Neural progenitor cell (in vitro differentiated cells): ENCODE results near the gene NRAS. TPM values are rescaled to one million over a fixed set of nuclear protein-coding genes. Genes with fewer than 3 reads are reported as not detected.

Experiments
- DNase-seq: peaks from one replicate; pipeline ENCODE4 v3.0.0-alpha.2; 2016; ENCODE audit warnings: low spot score
- H2AFZ ChIP-seq: fragments of 200-600 bp; sonication (generic); replicated peaks from 2 replicates; pipeline ENCODE4 v1.6.1; 2016; ENCODE audit warnings: antibody characterized with exemption
- H3F3A ChIP-seq: fragments of 200-600 bp; sonication (generic); 2 replicates; pipeline ENCODE4 v1.6.1; 2016; ENCODE audit warnings: antibody characterized with exemption, low read depth
- H3K27ac ChIP-seq: fragments of 200-600 bp; sonication (generic); 2 replicates; pipeline ENCODE4 v1.5.1; 2016; ENCODE audit warnings: mild to moderate bottlenecking
- H3K27me3 ChIP-seq: fragments of 200-600 bp; sonication (generic); 2 replicates; pipeline ENCODE4 v1.6.1; 2016; ENCODE audit warnings: mild to moderate bottlenecking, moderate library complexity
- H3K36me3 ChIP-seq: fragments of 200-600 bp; sonication (generic); 2 replicates; pipeline ENCODE4 v1.5.1; 2016
- H3K4me1 ChIP-seq: fragments of 200-600 bp; sonication (generic); 2 replicates; pipeline ENCODE4 v1.6.1; 2016; ENCODE audit warnings: mixed run types
- H3K4me2 ChIP-seq: fragments of 200-600 bp; sonication (generic); 2 replicates; pipeline ENCODE4 v1.6.1; 2016
- H3K4me3 ChIP-seq: fragments of 200-600 bp; sonication (generic); 2 replicates; pipeline ENCODE4 v1.5.1; 2016
- H3K79me2 ChIP-seq: fragments of 200-600 bp; sonication (generic); 2 replicates; pipeline ENCODE4 v1.6.1; 2016; ENCODE audit warnings: low read depth
- H3K9ac ChIP-seq: fragments of 200-600 bp; sonication (generic); 2 replicates; pipeline ENCODE4 v1.6.1; 2016
- H3K9me3 ChIP-seq: fragments of 200-600 bp; sonication (generic); 2 replicates; pipeline ENCODE4 v1.5.1; 2016; ENCODE audit warnings: low read depth
- H4K20me1 ChIP-seq: fragments of 200-600 bp; sonication (generic); 2 replicates; pipeline ENCODE4 v1.6.1; 2016; ENCODE audit warnings: low read depth
- H3K27ac Mint-ChIP-seq: 3 replicates; pipeline ENCODE4 v1.8.0; 2021; ENCODE audit warnings: mixed read lengths
- H3K27me3 Mint-ChIP-seq: 2 replicates; pipeline ENCODE4 v1.8.0; 2022; ENCODE audit warnings: low read depth, mild to moderate bottlenecking, inconsistent platforms, moderate library complexity, mixed read lengths; ENCODE audit not compliant: insufficient read depth
- H3K36me3 Mint-ChIP-seq: 3 replicates; pipeline ENCODE4 v1.8.0; 2021; ENCODE audit warnings: mixed read lengths
- H3K4me1 Mint-ChIP-seq: 3 replicates; pipeline ENCODE4 v1.8.0; 2021; ENCODE audit warnings: mixed read lengths
- H3K4me3 Mint-ChIP-seq: 3 replicates; pipeline ENCODE4 v1.8.0; 2021; ENCODE audit warnings: mild to moderate bottlenecking, moderate library complexity, mixed read lengths
- H3K9me3 Mint-ChIP-seq: 3 replicates; pipeline ENCODE4 v1.8.0; 2020; ENCODE audit warnings: mixed read lengths
- EZH2 ChIP-seq: fragments of 200-600 bp; sonication (generic); IDR thresholded peaks from 2 replicates; pipeline ENCODE4 v1.6.1; 2017; ENCODE audit warnings: antibody characterized with exemption, mild to moderate bottlenecking, moderate library complexity
- EZH2phosphoT487 ChIP-seq: fragments of 200-600 bp; sonication (generic); IDR thresholded peaks from 2 replicates; pipeline ENCODE4 v1.6.1; 2017; ENCODE audit warnings: antibody characterized with exemption
- total RNA-seq: library from RNA; depleted of rRNA; stranded (reverse); fragments of >200 nt; gene quantifications from 2 replicates; pipeline ENCODE4 v1.2.3, GENCODE V29; 2015; ENCODE audit warnings: low replicate concordance
- TF ChIP-seq, protein P1 (sequence below): fragments of 200-600 bp; sonication (generic); IDR thresholded peaks from 2 replicates; pipeline ENCODE4 v1.5.1; 2017; ENCODE audit warnings: antibody characterized with exemption, mild to moderate bottlenecking

NRAS gene
- total RNA-seq, 1 donor from 2014 or later, result 169 TPM

DNA sequence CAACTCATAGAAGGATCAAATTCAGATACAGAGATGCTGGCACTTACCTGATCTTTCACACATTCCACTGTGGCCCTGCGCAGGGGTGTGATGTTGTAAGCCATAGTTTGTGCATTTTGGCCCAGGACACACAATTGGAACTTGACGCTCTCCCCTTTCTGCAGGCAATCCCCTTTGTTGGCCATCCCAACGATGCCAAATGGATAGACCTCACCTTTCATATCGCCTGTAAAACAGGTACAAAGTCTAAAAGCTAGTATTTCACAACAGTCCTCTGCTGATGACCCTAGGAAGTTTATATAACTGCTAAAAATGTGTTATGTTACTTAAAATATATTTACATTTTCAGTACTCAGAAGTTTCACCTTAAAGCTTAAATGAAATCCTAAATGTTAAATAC is 3.9 kb upstream of the NRAS start:
- peaks cover 33% of the 10 kb centered on the region for H3K36me3 Mint-ChIP-seq
- Histone ChIP-seq H3F3A (peaks cover 56% of the 10 kb centered on the region), H2AFZ (no peak overlapping the region), H3K4me2 (no peak overlapping the region), H3K36me3 (peaks cover 30% of the 10 kb centered on the region), H3K79me2 (peaks cover 14% of the 10 kb centered on the region), H3K9ac (no peak overlapping the region), H3K27ac (no peak overlapping the region), H3K9me3 (no peaks in the 10 kb centered on the region), H3K27me3 (no peaks in the 10 kb centered on the region), H3K4me3 (no peak overlapping the region), H4K20me1 (no peaks in the 10 kb centered on the region), H3K4me1 (peaks cover 11% of the 10 kb centered on the region)
- no peak overlapping the region for H3K4me3 Mint-ChIP-seq
- no peaks in the 10 kb centered on the region for H3K9me3 Mint-ChIP-seq
- no peak for TF ChIP-seq EZH2phosphoT487
- no peak for TF ChIP-seq EZH2
- TF ChIP-seq, protein P1, sequence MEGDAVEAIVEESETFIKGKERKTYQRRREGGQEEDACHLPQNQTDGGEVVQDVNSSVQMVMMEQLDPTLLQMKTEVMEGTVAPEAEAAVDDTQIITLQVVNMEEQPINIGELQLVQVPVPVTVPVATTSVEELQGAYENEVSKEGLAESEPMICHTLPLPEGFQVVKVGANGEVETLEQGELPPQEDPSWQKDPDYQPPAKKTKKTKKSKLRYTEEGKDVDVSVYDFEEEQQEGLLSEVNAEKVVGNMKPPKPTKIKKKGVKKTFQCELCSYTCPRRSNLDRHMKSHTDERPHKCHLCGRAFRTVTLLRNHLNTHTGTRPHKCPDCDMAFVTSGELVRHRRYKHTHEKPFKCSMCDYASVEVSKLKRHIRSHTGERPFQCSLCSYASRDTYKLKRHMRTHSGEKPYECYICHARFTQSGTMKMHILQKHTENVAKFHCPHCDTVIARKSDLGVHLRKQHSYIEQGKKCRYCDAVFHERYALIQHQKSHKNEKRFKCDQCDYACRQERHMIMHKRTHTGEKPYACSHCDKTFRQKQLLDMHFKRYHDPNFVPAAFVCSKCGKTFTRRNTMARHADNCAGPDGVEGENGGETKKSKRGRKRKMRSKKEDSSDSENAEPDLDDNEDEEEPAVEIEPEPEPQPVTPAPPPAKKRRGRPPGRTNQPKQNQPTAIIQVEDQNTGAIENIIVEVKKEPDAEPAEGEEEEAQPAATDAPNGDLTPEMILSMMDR, result no peak
- DNase-seq, result no peak
- peaks cover 2% of the 10 kb centered on the region for H3K27me3 Mint-ChIP-seq
- H3K27ac Mint-ChIP-seq, result no peak overlapping the region
- peaks cover 11% of the 10 kb centered on the region for H3K4me1 Mint-ChIP-seq

- Histone ChIP-seq H3K27ac (no peak overlapping the region), H3K79me2 (peaks cover 25% of the 10 kb centered on the region), H3K4me3 (no peak overlapping the region), H4K20me1 (no peaks in the 10 kb centered on the region), H3K4me1 (peaks cover 15% of the 10 kb centered on the region), H3K9ac (no peak overlapping the region), H3F3A (peaks cover 56% of the 10 kb centered on the region), H3K9me3 (no peaks in the 10 kb centered on the region), H3K27me3 (no peaks in the 10 kb centered on the region), H2AFZ (no peak overlapping the region), H3K4me2 (no peak overlapping the region), H3K36me3 (peaks cover 25% of the 10 kb centered on the region)
- H3K36me3 Mint-ChIP-seq, result peaks cover 29% of the 10 kb centered on the region
- no peaks in the 10 kb centered on the region for H3K9me3 Mint-ChIP-seq
- peaks cover 11% of the 10 kb centered on the region for H3K4me1 Mint-ChIP-seq
- DNase-seq, result no peak
- peaks cover 2% of the 10 kb centered on the region for H3K27me3 Mint-ChIP-seq
- TF ChIP-seq EZH2 (no peak), EZH2phosphoT487 (no peak)
- TF ChIP-seq, protein P1, result no peak
- no peak overlapping the region for H3K4me3 Mint-ChIP-seq
- H3K27ac Mint-ChIP-seq, result no peak overlapping the region
Observed at GRCh38 chr1:114719424-114719787, 2.8 kb upstream of the NRAS start.

DNA sequence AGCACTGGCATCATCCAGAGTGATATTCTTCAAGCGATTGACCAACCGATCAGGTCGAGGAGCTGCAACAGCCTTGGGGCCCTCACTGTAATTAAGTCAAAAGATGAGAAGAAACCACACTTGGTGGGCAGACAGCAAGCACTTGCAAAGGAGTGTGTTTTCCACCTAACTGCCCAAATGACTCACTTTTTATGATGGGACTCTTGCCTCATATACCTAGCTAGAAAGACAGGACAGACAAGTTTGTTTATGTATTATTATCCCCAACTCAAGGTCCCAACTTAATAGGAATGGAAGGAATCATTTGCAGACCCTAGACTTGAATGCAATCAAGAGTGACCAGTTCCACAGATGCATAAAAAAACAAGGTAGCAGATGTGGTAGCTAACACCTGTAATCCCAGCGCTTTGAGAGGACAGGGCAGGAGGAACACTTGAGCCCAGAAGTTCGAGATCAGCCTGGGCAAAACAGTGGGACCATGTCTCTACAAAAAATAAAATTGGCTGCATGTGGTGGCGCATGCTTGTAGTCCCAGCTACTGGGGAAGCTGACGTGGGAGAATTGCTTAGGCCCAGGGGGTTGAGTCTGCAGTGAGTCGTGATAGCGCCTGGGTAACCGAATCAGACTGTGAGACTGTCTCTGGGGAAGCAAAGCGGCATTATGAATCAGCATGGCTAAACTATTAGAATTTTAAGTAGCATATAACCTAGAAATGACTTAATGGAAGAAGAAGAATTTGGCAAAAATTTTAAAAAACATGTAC is 2.3 kb upstream of the NRAS start:
- peaks cover 25% of the 10 kb centered on the region for H3K36me3 ChIP-seq
- H3K27ac ChIP-seq, result no peak overlapping the region
- no peak overlapping the region for H3K27ac Mint-ChIP-seq

More for the DNA sequence above, 2.3 kb upstream of the NRAS start:
- Histone ChIP-seq H3K79me2 (peaks cover 31% of the 10 kb centered on the region), H4K20me1 (no peaks in the 10 kb centered on the region), H3K4me1 (peaks cover 15% of the 10 kb centered on the region), H3K27me3 (no peaks in the 10 kb centered on the region), H2AFZ (no peak overlapping the region), H3F3A (peaks cover 56% of the 10 kb centered on the region), H3K4me2 (no peak overlapping the region), H3K9me3 (no peaks in the 10 kb centered on the region), H3K4me3 (no peak overlapping the region), H3K9ac (no peak overlapping the region)
- DNase-seq, result no peak
- no peaks in the 10 kb centered on the region for H3K9me3 Mint-ChIP-seq
- peaks cover 11% of the 10 kb centered on the region for H3K4me1 Mint-ChIP-seq
- no peak overlapping the region for H3K4me3 Mint-ChIP-seq
- TF ChIP-seq EZH2phosphoT487, result no peak
- TF ChIP-seq, protein P1, result no peak
- TF ChIP-seq EZH2, result no peak
- peaks cover 25% of the 10 kb centered on the region for H3K36me3 Mint-ChIP-seq
- H3K27me3 Mint-ChIP-seq, result peaks cover 2% of the 10 kb centered on the region
